H4 (cell line): ENCODE measurements around the gene SCAPER. TPM values are rescaled to one million over a fixed set of nuclear protein-coding genes. Genes with fewer than 3 reads are reported as not detected.

Source experiments
- DNase-seq: peaks from one replicate; pipeline ENCODE4 v3.0.0-alpha.2; 2015; ENCODE audit warnings: low spot score
- total RNA-seq: library from RNA; depleted of rRNA; stranded (reverse); fragments of >200 nt; shearing (Covaris generic); gene quantifications from 2 replicates; pipeline ENCODE4 v1.2.3, GENCODE V29; 2014

SCAPER gene
- total RNA-seq, 1 experiment from 2014 or later, result 10.0 TPM

DNA sequence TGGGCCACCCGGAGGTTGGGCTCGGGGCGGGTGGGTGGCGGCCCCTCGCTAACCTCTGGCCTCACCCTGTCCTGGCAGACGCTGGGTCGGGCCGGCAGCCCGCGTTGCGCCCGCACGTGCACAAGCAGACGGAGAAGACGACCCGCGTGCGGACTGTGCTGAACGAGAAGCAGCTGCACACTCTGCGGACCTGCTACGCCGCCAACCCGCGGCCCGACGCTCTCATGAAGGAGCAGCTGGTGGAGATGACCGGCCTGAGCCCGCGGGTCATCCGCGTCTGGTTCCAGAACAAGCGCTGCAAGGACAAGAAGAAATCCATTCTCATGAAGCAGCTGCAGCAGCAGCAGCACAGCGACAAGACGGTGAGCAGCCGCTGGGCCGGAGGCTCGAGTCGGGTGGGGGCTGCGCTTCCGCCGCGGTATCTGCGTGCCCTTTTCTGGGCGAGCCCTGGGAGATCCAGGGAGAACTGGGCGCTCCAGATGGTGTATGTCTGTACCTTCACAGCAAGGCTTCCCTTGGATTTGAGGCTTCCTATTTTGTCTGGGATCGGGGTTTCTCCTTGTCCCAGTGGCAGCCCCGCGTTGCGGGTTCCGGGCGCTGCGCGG lies 564.8 kb downstream of the SCAPER start:
- DNase-seq, result no peak

DNA sequence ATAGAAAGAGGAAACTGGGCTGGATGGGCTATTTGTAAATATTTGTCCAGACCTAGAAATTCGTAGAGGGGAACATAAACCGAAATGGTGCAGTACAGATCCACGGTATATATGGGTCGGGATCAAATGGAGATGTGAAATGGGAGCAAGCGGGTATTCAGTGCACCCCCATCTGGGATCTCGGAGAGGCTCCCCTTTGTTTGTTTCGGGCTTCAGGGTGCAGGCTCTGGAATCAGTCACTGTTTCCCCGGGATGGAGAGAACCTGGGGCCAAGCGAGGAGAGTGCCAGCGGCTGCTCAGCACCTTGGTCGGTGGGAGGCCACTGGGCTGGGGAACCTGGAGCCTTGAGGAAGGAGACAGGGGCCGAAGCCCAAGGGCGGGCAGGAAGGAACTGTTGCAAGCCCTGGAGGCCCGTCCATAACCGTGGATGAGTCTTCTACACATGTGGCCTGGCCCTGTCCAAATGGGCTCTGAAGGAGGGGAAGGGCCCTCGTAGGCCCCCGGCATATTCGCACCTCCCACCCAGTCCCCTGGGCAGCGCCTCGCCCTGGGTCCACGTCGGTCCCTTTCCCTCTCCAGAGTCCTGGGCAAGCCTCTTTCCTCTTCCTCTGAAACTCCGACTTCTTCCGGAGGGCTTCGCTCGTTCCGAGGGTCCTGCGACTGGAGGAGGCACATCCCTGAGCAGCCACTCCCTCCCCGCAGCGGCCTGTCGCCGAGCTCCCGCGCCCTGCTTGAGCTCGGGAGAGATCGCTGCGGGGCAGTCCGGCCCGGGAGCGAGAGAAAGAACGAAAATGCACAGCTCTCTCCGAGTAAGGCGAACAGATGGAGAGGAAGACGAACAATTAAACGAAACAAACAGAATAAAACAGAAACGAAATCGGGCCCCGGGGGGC lies 565.6 kb downstream of the SCAPER start:
- DNase-seq, result no peak

DNA sequence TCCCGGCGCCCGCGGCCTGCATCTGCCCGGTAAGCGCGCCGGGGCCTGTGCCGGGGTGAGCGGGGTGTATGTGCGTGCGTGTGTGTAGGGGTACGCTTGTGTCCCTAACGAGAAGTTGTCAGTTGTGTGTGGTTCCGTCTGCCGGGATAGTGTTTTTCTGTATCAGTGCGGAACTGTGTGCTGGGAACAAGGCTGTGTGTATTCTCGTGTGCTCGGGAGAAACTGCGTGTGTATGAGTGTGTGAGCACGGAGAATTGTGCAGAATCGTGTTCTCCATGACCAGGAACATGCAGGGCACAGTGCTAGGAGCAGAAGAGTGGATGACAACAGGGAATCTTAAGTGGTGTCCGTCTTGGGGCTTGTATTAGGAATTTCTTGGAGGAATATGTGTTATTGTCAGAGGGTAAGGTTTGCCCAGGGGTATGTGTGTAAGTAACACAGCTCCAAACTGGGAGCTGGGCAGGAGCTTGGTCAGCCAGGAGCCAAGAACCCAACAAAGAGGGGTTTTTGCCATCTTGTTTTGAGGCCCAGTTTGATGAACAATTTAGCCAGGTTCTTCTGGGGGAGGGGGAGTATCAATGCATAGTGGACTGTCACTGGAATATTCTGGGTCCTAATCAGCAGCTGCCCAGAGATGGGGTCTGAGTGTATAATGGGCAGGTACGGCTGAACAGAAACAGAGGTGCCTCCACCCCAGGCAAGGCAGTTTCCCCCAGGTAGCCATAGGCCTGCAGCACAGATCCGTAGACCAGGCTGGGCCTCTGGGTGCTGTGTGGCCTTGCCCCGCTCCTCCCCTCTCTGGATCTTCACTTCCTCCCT lies 566.4 kb downstream of the SCAPER start:
- no peak for DNase-seq

DNA sequence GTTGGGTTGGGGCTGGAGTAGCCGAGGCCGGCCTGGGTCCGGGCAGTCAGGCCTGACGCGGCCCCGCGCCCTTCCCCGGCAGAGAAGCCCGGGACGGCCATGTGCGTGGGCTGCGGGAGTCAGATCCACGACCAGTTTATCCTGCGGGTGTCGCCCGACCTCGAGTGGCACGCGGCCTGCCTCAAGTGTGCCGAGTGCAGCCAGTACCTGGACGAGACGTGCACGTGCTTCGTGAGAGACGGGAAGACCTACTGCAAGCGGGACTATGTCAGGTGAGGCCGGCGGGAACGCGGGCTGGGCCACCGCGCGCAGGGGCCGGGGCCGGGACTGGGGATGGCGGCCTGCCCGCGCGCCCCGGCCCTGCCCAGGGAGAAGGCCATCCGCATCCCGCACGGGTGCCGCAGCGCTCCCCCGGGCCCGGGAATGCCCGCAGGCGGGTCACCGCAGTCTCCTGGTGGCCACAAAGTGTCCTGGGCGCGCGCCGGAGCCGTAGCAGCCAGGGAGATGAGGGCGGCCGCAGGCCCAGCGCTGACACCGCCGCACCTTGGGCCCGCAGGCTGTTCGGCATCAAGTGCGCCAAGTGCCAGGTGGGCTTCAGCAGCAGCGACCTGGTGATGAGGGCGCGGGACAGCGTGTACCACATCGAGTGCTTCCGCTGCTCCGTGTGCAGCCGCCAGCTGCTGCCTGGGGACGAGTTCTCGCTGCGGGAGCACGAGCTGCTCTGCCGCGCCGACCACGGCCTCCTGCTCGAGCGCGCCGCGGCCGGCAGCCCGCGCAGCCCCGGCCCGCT lies 567.2 kb downstream of the SCAPER start:
- DNase-seq, result no peak

GRCh38 chr15:76337059-76337695 lies 568.0 kb downstream of the SCAPER start:
- peak; percentile 22 for DNase-seq

GRCh38 chr15:76336254-76337058 lies 568.7 kb downstream of the SCAPER start, which contains the start of gene ISL2:
TSS of gene ISL2 (plus strand) at chr15:76336773. CDS start at chr15:76336884, 111 bp downstream.
- peak; percentile 93 for DNase-seq

DNA sequence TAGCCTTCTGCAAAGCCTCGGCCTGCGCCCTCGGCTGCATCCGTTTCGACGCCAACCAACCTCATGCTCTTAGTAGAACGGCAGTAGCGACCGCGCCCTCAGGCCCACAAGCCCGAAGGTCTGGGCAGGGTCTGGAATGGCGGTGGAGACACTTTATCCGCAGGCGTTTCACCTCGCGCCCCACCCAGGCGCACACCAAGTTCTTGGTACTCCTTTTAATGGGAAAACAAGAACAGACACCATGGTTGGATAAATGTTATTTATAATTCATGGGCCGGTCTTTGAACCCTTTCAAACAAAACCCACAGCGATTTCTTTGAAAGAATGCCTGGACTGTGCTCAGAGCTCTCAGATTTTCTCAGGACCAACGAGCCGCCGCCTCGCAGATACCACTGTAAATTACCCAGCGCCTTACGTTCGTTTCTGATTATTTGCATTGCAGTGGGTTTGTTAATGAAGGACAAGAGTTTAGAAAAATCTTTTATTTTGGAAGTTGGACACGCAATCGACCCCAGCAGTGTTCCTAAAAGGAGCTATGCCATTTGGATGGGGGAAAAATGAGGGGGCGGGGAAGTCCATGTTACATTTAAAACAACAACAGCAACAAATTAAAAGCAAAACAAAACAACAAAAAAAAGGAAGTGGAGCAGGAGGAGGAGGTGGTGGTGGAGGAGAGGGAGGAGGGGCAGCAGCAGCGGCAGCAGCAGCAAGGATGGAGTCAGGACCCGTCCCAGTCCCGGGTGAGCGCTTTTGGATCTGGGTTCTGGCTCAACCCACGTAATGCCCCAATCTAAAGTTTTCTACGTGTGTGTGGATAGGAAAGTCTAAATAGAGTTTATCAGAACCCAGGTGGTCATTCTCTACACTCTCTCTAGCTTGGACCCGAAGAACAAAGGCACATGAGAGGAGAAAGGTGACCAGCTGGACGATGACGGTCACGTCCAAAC lies 569.6 kb downstream of the SCAPER start:
- peak; percentile 36 for DNase-seq

DNA sequence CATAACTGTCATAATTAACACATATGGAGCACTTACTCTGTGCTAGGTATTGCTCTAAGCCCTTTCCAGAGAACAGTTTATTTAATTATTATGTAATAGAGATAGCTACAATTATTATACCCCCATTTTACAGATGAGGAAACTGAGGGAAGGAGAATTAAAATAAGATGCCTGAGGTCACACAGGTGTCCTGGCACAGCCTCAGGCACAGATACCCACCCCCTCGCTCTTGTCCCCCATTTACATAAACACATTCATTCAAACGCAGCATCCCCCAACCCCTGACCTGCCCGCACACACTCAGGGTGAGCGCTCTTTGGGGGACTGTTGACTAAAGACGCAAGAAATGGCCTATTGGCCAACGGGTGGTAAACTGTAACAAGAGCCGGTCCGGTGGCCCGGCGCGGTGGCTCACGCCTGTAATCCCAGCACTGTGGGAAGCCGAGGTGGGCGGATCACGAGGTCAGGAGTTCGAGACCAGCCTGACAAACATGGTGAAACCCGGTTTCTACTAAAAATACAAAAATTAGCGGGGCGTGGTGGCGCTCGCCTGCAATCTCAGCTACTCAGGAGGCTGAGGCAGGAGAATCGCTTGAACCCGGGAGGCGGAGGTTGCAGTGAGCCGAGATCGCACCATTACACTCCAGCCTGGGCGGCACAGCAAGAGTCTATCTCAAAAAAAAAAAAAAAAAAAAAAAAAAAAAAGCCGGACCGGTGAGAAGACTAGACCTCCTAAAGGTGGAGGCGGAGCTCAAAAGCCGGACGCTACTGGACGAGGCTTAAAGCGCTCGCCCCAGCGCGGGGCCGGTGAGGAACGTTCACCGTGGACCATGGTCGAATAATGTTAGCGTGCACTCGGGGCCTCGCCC lies 570.5 kb downstream of the SCAPER start:
- no peak for DNase-seq

GRCh38 chr15:76333720-76334437 lies 571.3 kb downstream of the SCAPER start:
- DNase-seq, result no peak

DNA sequence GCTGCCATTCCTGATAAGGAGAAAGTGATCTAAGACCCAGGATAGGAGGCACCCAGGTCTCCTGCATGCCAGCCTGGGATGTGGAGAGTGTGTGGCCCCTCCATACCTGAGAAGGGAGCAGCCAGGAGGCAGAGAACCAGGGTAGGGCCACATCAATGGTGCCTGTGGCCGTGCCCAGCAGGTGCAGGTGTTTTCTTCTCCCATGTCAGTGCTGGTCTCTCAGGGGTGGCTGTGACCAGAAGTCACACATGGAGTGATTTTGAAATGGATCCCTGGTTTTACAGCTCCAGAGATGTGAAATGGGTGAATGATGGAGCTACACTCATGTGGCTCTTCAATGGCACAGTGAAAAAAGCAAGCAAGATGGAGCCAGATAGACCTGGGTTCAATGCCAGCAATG lies 571.8 kb downstream of the SCAPER start:
- no peak for DNase-seq

DNA sequence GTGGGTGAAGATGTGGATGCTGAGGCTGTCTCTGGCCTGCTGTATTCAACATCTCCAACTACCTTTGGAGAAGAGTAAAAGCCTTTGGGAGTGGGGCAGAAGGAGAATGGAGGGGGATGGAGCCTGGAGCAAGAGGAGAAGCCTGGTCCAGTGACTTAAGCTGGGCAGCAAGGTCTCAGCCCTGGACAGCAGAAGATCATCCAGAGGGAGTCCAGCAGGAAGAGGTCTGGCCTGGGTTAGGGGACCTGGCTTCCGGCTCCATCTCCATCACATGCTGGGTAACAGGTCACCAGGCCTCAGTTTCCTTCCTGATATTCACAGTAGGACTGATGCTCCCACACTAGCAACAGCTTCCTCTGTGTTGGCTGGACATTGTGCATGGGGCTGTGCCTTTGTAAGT lies 572.3 kb downstream of the SCAPER start:
- no peak for DNase-seq

DNA sequence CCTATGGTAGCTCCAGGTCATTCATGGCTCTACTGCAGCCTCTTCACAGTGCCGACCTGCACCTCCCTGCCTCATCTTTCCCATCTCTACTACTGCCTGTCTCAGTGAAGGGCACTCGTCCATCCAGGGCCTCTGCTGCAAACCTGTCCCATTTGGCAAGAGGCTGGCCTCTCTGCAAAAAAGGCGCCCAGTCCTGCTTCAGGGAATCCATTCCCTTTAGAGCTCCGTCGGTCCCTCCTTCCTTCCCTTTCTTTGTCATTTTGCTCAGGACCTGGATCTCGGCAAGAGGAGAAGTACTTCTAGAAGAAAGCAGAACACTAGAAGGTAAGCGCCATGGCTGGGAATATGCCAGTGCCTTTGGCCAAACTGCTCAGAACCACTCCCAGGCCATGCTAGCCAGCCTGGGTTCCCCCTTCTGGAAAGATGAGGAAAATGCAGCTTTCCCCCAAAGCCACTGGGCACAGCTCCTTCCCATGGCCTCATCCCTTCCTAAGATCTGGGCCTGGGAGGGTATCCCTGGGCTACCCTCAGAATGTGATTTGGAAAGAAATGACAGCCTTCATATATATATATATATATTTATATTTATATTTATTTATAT lies 575.0 kb downstream of the SCAPER start:
- peak; percentile 66 for DNase-seq

DNA sequence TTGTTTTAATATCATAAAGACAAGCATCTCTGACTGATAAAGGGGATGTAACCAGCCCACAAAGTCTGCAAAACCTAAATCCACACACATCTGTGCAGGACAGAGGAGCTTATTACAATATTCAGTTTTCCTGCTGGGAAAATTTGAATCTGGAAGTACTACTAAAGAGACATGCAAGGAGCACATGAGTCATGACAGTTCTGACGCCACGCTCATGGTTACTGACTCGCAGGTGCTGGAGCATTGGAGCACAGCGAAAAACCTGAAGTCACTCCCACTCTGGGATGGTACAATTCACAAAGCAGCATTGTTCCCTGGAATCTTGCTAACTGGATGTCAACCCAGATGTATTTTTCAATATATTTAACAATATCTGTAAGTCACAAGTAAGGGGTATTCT lies 576.2 kb downstream of the SCAPER start:
- DNase-seq, result no peak

DNA sequence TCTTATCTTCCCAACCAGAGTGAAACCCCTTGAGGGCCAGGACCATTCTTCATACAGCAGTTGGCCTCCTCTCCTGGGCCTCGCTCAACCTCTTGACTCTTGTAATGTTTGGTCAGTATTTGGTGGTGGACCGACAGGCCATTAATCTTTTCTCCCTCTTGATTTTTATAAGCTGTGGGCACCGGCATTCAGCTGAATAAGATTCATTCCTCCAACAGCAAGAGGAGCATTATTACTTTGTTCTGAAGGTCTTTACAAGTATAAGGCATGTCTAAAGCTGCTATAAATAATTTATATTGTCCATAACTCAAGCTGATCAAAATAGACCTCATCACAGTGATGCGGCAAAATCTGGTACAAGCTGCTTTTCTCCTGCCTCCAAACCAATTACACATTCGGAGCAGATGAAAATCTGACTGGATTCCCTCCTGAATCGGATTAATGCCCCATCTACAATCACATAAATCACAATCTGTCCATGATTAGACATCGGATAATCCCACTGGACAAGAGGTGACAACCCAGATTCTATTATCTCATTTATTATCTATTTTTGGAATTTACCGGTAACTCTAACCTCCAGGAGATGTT lies 576.9 kb downstream of the SCAPER start:
- DNase-seq, result no peak

DNA sequence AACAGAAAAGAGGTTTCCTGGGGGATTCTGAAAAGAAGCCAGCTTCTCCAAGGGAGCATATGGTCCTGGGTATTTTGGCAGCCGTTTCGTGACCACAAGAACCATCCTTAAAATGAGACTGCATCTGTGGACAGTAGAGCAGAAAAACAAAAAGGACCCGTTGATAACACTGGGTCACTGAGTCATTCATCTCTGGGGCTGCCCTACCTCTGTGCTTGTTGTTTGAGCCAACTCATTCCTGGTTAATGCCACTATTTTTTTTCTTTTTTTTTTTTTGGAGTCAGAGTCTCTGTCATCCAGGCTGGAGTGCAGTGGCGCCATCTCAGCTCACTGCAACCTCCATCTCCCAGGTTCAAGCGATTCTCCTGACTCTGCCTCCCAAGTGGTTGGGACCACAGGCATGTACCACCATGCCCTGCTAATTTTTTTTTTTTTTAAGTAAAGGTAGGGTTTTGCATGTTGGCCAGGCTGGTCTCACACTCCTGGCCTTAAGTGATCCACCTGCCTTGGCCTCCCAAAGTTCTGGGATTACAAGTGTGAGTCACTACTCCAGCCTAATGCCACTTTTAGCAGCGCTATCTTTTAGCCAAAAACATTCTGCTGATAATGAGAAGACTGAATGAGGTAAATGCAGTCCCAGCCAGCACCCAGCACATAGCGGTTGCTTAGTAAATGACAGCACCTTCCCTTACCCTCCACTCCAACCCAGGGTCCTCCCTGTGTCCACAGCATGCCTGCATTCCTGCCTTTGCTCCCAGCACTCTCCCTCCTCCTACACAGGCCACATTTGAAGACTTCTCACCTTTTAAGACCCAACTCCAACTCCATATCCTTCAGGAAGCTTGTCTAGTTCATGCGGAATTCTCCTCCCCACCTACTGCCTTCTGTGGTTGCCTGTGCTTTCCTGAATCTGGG lies 577.7 kb downstream of the SCAPER start:
- DNase-seq, result peak; percentile 58
